GM18858 (cell line): ENCODE results near the gene FAM13A.
A peak's percentile ranks its signal among the peaks of the same experiment; 100 is the strongest.

Experiments used
- ATAC-seq: cut with Tn5 transposase; IDR thresholded peaks from one replicate; pipeline ENCODE4 v1.9.1; 2021; ENCODE audit not compliant: unreplicated experiment

Gene FAM13A

GRCh38 chr4:88730811-88731210, 326.2 kb downstream of the FAM13A start:
- no peak for ATAC-seq

GRCh38 chr4:88729146-88729760, 327.7 kb downstream of the FAM13A start:
- no peak for ATAC-seq

GRCh38 chr4:88728146-88728545, 328.8 kb downstream of the FAM13A start:
- ATAC-seq, result no peak

GRCh38 chr4:88725986-88726385, 331.0 kb downstream of the FAM13A start:
- no peak for ATAC-seq

- ATAC-seq, result no peak
These were observed 331.8 kb downstream of the FAM13A start for GRCh38 chr4:88725143-88725542.

GRCh38 chr4:88724406-88724805, 332.6 kb downstream of the FAM13A start:
- no peak for ATAC-seq

GRCh38 chr4:88722828-88723227, 334.2 kb downstream of the FAM13A start:
- ATAC-seq, result no peak

GRCh38 chr4:88722276-88722780, 334.7 kb downstream of the FAM13A start:
- no peak for ATAC-seq

GRCh38 chr4:88720451-88721428, 336.2 kb downstream of the FAM13A start:
- ATAC-seq, result no peak

GRCh38 chr4:88719381-88719780, 337.6 kb downstream of the FAM13A start:
- no peak for ATAC-seq

GRCh38 chr4:88718098-88718497, 338.9 kb downstream of the FAM13A start:
- no peak for ATAC-seq

- no peak for ATAC-seq
These were observed 343.2 kb downstream of the FAM13A start for GRCh38 chr4:88713782-88714181.

- ATAC-seq, result no peak
These were observed 347.0 kb downstream of the FAM13A start for GRCh38 chr4:88709989-88710388.

GRCh38 chr4:88706574-88706973, 350.4 kb downstream of the FAM13A start:
- ATAC-seq, result no peak

GRCh38 chr4:88705805-88706492, 351.0 kb downstream of the FAM13A start:
- no peak for ATAC-seq

GRCh38 chr4:88705223-88705622, 351.8 kb downstream of the FAM13A start:
- ATAC-seq, result no peak

GRCh38 chr4:88702782-88703181, 354.2 kb downstream of the FAM13A start:
- no peak for ATAC-seq

- ATAC-seq, result no peak
These were observed 358.5 kb downstream of the FAM13A start for GRCh38 chr4:88698519-88698918.

GRCh38 chr4:88697588-88698329, 359.2 kb downstream of the FAM13A start, which contains the start of gene NAP1L5:
NAP1L5 (minus strand) TSS chr4:88697829; CDS start chr4:88697754, 75 bp downstream.
- peak; percentile 87 for ATAC-seq

- no peak for ATAC-seq
These were observed 359.8 kb downstream of the FAM13A start for GRCh38 chr4:88697141-88697540.

GRCh38 chr4:88696630-88697029, 360.4 kb downstream of the FAM13A start:
- no peak for ATAC-seq
